GM19438 (cell line): ENCODE measurements around the gene ZDHHC11.
A peak's percentile ranks its signal among the peaks of the same experiment; 100 is the strongest.

Experiments used
- ATAC-seq: cut with Tn5 transposase; IDR thresholded peaks from one replicate; pipeline ENCODE4 v1.9.1; 2021; ENCODE audit warnings: low read depth; ENCODE audit not compliant: unreplicated experiment

The ZDHHC11 gene, protein sequence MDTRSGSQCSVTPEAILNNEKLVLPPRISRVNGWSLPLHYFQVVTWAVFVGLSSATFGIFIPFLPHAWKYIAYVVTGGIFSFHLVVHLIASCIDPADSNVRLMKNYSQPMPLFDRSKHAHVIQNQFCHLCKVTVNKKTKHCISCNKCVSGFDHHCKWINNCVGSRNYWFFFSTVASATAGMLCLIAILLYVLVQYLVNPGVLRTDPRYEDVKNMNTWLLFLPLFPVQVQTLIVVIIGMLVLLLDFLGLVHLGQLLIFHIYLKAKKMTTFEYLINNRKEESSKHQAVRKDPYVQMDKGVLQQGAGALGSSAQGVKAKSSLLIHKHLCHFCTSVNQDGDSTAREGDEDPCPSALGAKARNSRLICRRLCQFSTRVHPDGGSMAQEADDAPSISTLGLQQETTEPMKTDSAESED

DNA sequence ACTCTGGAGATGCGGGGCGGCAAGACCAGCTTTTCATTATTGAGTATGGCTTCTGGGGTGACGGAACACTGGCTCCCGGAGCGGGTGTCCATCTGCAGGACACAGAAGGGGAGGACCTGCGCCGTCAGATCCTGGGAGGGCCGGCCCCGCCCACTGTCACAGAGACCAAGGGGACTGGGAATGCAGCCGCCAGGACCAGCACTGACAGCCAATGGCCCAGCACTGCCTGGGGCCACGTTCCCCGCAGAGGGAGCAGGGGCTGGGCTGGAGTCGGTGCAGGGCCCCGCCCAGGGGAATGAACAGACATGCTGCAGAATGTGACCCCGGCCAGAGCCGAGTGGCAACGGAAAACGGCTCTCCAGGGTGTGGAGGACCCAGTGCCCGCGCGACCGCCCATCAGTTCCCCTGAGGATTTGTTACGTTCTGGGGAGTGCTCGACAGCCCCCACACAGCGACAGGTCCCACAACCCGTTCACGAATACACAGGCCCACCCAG lies at the start of gene ZDHHC11:
Gene ZDHHC11 (minus strand): TSS at position 476 of the 496 bp plus-strand sequence. CDS start 384 bp downstream, at position 92.
- no peak for ATAC-seq

DNA sequence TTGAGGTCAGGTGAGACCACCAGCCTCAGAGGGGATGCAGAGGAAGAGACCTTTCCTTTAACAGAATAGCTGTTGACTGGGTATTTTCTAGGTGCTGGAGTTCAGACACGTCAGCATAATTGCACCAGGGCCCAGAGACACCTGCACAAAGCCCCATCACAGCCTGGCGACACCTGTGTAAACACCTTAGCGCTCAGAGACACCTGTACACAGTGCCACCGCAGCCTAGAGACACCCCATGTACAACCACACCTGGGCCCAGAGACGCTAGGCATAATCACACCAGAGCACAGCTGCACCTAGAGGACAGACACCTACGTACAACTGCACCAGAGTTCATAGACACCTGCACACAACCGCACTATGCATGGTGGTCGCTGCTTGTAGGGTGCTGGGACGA lies 42.9 kb upstream of the ZDHHC11 start:
- ATAC-seq = no peak

DNA sequence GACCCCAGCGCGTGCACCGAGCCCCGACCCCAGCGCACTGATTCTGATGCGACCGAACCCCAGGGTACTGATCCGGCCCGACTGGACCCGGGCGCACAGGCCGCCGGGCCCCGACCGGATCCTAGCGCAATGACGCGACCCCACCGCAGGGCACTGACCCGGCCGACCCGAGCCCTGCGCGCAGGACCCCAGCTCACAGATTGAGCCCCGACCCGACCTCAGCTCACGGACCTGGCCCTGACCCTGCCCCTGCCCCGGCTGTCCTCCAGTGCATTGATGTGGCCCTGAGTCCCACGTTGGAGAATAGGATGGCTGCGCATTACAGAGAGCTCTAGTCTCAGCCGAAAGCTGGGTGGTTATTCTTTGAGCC lies 42.3 kb upstream of the ZDHHC11 start:
- no peak for ATAC-seq

DNA sequence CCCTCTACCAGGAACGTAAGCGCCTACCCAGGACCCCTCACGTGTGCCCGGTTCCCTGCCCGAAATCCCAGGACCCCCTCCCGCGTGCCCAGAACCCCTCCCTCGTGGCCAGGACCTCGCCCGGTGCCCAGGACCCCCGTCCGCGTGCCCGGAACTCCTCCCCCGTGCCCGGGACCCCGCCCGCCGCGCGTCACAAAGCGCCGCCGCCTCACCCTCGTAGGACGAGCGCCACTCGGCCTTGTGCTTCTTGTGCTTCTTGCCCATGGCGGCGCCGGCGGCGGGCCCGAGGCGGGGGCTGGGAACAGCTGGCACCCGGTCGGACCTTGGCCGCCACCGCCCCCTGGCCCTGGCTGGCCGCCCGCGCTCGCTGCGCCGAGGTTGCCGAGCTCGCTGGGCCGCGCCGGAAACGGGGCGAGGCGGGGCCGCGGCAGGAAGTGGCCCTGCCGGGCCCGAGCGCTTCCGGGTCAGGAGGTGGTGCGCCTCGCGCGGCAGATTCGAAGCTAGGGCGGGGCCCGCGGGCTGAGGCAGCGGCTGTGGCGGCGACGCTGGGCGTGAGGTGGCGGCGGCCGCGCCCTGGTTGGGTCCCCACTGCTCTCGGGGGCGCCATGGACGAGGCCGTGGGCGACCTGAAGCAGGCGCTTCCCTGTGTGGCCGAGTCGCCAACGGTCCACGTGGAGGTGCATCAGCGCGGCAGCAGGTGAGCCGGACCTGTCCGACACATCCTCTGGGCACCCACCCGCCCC lies 41.8 kb upstream of the ZDHHC11 start, which contains the start of the genes BRD9 and TRIP13:
Gene BRD9 (minus strand): TSS at position 408 of the 743 bp plus-strand sequence. CDS start 144 bp downstream, at position 264.
Gene TRIP13 (plus strand): TSS at position 491 of the 743 bp plus-strand sequence. CDS start 115 bp downstream, at position 606.
- peak; percentile 91 for ATAC-seq

DNA sequence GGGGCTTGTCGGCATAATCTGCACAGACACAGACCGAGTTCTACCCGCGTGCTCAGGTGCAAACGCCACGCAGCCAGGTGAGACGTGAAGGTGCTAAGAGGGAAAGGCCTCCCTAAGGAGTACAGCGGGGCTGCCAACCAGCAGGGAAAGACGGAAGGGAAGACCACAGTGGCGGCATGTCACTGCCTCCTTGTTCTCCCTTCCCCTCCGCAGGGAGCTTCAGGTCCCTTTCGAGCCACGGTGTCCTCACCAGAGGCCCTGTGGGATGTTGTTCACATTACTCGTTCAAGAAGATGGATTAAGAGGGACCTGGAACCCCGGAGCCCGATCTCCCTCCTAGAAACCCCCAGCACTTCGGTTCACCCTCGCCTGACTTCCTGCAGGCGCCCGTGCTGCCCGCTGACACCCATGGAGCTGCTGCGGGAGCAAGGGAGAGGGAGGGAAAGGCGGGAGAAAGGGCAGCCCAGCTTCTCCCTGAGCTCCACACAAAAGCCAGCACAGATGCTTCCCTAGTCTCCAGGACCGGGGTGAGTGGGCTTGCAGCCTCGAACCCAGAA lies 41.1 kb upstream of the ZDHHC11 start:
- ATAC-seq = peak; percentile 17

DNA sequence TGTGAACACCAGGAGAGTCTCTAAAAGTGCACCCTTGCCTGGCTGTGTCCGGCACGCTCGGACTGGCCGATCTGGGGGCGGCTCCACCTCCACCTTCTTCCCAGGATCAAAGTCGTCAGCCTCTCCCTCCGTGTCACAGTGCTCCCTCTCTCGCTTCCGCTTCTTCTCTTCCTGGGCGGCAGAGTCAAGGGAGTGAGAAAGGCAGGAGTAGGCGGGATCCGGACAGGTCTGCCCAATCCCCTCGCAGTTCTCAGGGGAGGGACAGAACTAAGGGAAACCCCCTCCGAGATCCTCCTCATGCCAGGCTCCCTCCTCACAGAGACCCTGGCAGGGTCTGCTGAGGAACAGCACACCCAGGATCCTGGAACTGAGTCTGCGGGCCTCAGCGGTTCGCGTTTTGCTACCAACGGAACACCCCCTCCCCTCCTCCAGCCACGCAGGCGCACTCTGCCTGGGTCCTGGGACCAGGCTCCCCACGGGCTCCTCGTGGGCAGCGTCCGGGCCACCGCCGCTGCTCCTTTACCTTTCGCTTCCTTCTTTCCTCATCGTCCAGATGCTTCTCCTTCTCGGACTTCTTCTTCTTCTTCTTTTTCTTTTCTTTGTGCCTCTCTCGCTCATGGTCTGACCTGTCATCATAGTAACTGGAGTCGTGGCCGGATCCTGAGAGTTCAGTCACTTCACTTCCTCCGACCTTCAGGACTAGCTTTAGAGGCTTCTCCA lies 40.5 kb upstream of the ZDHHC11 start:
- no peak for ATAC-seq

DNA sequence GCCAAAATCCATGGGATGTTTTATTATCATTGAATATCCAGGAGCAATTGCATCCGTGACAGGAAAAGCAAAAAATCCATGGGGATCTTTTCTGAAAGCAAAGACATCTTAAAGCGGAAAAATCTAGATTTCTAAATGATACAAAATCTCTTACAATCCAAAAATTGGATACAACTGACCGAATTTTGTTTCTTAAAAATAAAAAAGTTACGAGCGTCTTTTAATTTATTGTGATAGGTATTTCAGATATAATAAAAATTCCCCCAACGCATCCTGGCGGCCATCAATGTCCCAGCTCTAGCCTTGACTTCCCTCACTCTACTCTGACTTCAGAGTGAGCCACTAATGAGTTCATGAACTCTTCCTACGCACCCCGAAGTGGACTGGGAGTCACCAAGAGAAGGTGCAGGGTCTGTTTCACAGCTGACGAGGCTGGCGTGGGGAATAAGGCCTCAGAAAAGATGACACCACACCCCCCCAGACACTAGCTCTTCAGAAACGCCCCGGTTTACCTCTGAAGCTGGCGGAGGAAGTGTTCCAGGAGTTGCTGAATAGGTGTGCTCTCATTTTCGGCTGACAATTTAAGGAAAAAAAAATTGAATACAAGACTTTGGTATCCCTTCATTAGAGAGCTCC lies 38.4 kb upstream of the ZDHHC11 start:
- ATAC-seq = no peak

DNA sequence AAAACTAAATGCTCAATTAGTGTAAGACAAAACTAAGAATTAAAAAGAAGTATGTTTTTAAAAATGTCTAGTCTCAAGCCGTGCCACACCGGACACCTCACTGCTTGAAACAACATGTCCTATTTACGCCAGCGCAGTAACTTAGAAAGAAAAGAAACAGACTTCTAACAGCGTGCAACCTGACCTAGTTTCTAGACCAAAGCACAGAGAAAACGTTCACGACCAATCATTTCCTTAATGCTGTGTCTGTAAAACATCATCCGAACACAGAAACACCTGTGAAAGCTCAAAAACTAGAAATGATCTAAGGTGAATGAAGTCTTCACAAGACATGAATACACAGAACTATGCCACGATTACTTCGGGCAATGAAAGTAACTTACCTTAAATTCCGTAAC lies 37.9 kb upstream of the ZDHHC11 start:
- ATAC-seq = no peak

DNA sequence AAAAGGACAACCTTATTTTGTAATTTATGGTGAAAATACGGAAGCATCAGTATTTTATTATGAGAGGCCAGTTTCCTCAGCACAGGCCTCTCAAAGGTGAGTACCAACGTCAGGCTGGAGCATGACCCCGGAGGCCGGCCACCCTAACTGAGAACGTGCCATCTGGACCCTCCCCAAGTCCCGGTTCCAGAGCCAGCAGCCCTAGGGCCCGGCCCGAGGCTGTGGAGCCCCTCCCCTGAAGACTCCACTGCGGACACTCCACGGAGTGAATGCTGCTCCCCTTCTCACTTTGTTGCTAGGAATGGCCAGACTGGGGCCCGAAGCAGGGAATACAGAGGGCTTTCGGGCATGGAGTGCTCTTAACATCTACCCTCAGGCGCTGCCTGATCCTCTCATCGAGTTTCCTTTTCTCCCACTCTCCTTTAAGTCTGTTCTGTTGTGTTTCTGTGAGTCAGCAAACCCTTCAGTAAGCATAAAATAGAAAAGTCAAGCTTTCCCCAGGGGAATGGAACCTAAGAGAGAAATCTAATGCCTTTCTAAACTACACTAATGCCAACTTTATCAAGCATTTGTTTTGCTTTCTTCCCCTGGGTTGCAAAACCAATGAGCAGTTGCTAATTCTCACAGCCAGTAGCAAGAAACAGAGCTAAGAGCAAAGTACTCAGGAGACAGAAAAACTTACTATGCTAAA lies 37.3 kb upstream of the ZDHHC11 start:
- no peak for ATAC-seq

DNA sequence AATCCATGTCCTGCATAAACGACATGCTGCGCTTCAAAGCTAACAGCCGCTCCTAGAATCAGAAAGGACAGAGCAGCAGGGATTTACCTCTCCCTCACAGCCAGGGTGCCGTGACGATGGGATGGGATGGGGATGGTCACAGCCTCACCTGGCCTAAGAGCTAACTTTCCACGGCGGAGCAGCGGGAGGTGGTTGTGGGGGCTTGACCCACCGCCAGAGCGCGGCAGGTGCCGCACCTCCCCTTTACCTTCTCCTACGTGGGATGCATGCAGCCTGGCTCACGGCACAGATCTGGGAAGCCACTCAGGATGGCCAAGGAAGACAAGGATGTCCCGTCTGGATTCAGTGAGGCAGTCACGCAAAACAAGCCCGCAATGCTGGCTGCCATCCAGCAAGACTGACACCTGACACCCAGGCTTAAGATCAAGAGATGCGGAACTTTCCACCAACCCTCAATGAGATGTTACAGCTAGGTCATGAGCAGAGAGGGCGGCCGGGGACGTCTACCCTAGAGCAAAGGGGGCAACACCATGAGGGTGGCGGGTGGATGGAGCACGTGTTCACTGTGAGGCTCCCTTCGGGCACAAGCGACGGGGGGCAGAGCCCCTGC lies 36.0 kb upstream of the ZDHHC11 start:
- no peak for ATAC-seq

DNA sequence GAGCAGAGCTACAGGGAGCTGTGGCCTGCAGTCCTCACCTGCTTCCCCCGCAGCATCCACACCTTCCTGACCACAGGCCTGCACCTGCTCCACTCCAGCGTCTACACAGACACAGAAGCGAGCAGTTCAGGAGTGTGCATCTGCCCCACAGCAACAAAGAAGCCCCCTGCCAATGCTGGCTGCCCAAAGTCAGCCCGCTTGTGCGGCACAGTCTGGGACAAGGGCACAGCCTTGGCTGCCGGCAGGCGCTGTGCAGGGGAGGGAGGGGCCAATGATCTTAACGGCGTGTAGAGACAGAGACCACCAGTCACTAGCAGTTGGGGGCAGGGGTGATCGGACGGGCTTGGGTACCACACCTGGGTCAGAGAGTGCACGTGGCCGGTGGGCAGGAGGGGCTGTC lies 35.2 kb upstream of the ZDHHC11 start:
- ATAC-seq = no peak

DNA sequence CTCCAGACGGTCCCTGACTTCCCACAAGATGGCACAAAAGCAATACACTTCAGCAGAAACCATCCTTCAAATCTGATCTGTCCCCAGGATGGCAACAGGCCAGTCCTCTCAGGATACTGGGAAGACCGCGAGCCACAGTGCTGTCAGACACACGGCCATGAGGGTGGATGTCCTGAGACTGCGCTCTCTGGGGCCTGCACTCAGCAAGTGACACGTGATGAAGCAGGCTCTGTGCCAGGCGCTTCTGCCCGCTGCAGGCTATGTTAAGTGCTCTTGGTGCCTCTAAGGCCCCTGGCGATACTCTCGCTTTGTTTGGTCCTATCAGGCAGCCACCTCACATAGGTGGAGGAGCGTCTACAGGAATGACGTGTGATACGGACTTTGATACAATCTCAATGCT lies 34.7 kb upstream of the ZDHHC11 start:
- ATAC-seq = no peak

DNA sequence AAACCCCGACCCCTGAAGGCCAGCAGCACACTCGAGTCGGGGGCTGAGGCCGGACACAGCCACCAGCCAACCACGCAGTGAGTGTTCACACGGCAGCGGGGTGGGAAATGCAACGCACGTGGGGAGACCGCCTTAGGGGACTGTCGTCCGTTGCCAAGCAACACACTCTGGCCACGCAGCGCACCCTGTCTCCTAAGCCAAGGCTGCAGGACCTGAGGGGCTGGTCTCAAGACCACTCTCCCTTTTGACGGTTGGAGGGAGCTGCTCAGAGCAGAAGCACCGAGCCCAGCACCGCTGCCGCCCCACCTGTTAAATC lies 34.3 kb upstream of the ZDHHC11 start:
- ATAC-seq = no peak

DNA sequence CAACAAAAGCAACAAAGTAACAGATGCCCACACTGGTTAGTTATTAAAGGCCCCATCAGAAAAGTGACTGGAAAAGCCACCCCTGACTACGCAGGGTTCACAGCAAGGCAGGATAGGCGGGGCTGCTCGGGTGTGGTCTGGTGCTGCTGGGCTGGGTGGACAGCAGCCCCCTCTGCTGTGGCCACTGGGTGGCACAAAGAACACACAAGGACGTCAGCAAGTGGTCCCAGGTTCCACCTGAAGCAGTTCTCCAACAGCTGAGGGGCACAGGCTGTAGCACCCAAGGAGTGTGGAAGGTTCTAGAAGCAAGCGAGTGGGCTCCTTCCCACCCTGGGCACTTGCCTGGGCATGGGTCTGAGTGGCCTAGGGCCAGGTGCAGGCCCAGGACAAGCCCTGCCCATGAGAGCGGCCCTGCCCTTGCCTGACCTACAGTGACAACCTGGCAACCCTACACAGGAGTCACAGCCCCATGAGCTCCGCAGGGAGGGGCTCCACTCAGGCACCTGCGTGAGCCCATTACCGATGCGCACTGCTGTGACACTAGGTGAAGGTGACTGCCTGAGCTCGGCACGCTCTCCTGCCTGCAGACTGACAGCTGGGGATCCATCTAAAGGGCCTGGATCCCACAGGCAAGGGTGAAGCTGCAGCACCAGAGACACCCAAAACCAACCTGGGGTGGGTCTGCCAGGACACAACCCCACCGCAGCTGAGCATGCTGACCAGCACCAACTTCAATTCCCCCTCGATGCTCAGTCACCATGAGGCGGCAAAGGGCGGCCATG lies 33.8 kb upstream of the ZDHHC11 start:
- no peak for ATAC-seq

DNA sequence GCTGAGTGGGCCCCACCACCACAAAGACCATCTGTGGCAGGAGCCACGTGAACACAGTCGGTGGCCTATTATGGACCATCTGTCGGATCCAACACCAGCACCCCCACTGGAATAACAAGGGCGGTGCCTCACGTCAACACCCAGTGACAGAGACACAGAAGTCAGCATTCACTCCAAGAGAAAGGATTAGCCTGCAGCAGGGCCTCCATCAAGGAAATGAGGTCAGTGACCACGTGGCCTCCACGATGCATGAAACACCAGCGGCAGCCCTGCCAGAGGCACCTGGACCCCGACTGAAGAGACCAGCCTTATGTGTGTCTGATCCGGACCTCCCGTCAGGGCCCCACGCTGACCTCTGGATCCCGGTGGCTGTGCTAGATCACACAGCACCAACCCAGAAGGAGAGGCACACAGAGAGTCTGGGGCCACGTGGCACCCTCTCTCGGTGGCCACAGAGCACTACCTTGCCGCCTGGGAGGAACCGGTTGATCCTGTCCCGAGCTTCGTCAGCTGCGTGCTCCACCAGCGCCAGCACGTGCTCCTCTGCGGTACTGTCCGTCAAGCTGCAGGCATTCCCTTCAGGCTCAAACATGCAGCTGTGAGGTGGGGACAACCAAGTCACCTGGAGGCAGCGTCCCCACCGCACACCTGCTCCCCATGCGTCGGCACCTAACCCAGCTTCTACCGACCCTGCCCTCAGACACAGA lies 32.8 kb upstream of the ZDHHC11 start:
- ATAC-seq = no peak

DNA sequence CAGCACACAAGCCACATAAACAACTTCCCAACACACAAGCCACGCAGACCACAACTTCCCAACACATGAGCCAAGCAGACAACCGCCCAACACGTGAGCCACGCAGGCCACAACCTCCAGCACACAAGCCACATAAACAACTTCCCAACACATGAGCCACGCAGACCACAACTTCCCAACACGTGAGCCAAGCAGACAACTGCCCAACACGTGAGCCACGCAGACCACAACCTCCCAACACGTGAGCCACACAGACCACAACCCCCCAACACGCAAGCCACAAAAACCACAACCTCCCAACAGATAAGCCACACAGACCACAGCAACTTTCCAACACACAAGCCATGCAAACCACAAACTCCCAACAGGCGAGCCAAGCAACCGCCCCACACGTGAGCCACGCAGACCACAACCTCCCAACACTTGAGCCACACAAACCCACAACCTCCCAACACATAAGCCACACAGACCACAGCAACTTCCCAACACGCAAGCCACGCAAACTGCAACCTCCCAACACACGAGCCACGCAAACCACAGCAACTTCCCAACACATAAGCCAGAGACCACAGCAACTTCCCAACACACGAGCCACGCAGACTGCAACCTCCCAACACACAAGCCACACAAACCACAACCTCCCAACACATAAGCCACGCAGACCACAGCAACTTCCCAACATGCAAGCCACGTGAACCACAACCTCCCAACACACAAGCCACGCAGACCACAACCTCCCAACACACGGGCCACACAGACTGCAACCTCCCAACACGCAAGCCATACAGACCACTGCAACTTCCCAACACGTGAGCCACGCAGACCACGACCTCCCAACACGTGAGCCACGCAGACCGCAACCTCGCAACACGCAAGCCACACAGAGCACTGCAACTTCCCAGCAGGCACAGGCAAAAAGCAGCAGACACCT lies 31.7 kb upstream of the ZDHHC11 start:
- no peak for ATAC-seq

DNA sequence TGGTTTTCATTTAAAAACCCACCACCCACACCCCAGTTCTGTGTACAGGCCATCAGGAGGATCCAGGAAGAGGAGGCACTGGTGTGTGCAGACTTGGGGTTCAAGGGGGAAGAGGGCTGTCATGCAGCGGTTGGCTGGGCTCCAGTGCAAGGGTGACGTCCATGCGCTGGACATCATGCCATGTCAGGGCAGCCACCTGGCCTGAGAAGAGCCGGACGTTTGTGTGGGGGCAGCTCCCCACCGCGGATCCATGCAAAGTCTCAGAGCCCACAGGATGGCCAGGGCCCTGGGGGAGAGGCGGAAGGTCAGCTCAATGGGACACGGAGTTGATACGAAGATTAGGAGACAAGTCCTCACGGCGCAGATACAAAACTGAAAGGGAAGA lies 30.8 kb upstream of the ZDHHC11 start:
- ATAC-seq = no peak
